Naive thymus-derived CD4-positive, alpha-beta T cell (primary cell): ENCODE data around the gene CACNA1A. TPM values are rescaled to one million over a fixed set of nuclear protein-coding genes. Genes with fewer than 3 reads are reported as not detected.

Experiments
- ATAC-seq: fragments of 150-1000 bp; cut with Tn5 transposase; 2 replicates; pipeline ENCODE4 v1.10.0; 2021; ENCODE audit warnings: mild to moderate bottlenecking, moderate library complexity
- CTCF ChIA-PET: fragments of 350-600 bp; sonication (Branson Sonifier 250); formaldehyde crosslinking; loops from one replicate; lab custom pipeline; 2021; ENCODE audit warnings: antibody characterized with exemption; lab: Charles Lee
- POLR2A ChIA-PET: fragments of 350-600 bp; sonication (Branson Sonifier 250); formaldehyde crosslinking; loops from one replicate; lab custom pipeline; 2021; ENCODE audit warnings: antibody characterized with exemption, inconsistent platforms; lab: Charles Lee
- DNase-seq, 9 donors: peaks; one replicate each; pipeline versions ENCODE4 v3.0.0 to v3.0.0-alpha.2; 2020 to 2022; ENCODE audit warnings: mixed read lengths in 1 of 9
- H3K27ac ChIP-seq: one replicate; pipeline ENCODE4 v1.7.0; 2013; ENCODE audit warnings: mild to moderate bottlenecking, low read depth, low read length, moderate library complexity
- H3K27me3 ChIP-seq, 2 donors: one replicate each; pipeline ENCODE4 v1.7.0; 2013; ENCODE audit warnings: low read length in 2 of 2, mild to moderate bottlenecking in 2 of 2, moderate library complexity in 2 of 2; ENCODE audit not compliant: control insufficient read depth in 2 of 2, insufficient read depth in 2 of 2
- H3K36me3 ChIP-seq, 3 experiments: 1 replicate in 2 of 3; 2 replicates in 1 of 3; pipeline ENCODE4 v1.7.0; 2013; ENCODE audit warnings: low read length in 3 of 3, mild to moderate bottlenecking in 3 of 3, moderate library complexity in 1 of 3; ENCODE audit not compliant: insufficient read depth in 3 of 3, control insufficient read depth in 2 of 3
- H3K4me1 ChIP-seq, 2 donors: one replicate each; pipeline ENCODE4 v1.7.0; 2013; ENCODE audit warnings: low read length in 2 of 2, mild to moderate bottlenecking in 2 of 2, moderate library complexity in 1 of 2; ENCODE audit not compliant: control insufficient read depth in 2 of 2, insufficient read depth in 2 of 2
- H3K4me3 ChIP-seq: 2 replicates; pipeline ENCODE4 v1.7.0; 2013; ENCODE audit warnings: mild to moderate bottlenecking, low read length
- H3K9me3 ChIP-seq, 3 experiments: 1 replicate in 2 of 3; 2 replicates in 1 of 3; pipeline ENCODE4 v1.7.0; 2013; ENCODE audit warnings: low read length in 3 of 3; ENCODE audit not compliant: control insufficient read depth in 2 of 3
- H3K27ac Mint-ChIP-seq, 9 donors: one replicate each; pipeline ENCODE4 v1.8.0; 2020 to 2022; ENCODE audit warnings: mixed read lengths in 9 of 9, mild to moderate bottlenecking in 8 of 9, moderate library complexity in 5 of 9, inconsistent platforms in 2 of 9
- H3K27me3 Mint-ChIP-seq, 5 donors: one replicate each; pipeline ENCODE4 v1.8.0; 2021 to 2022; ENCODE audit warnings: mixed read lengths in 5 of 5, mild to moderate bottlenecking in 1 of 5
- H3K36me3 Mint-ChIP-seq, 5 donors: one replicate each; pipeline ENCODE4 v1.8.0; 2020 to 2022; ENCODE audit warnings: mixed read lengths in 5 of 5, mild to moderate bottlenecking in 3 of 5, inconsistent platforms in 1 of 5
- H3K4me1 Mint-ChIP-seq, 7 donors: one replicate each; pipeline ENCODE4 v1.8.0; 2020 to 2022; ENCODE audit warnings: mixed read lengths in 7 of 7, mild to moderate bottlenecking in 3 of 7, inconsistent platforms in 1 of 7
- H3K4me3 Mint-ChIP-seq, 10 donors: one replicate each; pipeline ENCODE4 v1.8.0; 2020 to 2022; ENCODE audit warnings: mild to moderate bottlenecking in 10 of 10, mixed read lengths in 10 of 10, moderate library complexity in 6 of 10, inconsistent platforms in 2 of 10
- H3K9me3 Mint-ChIP-seq, 11 donors: one replicate each; pipeline ENCODE4 v1.8.0; 2020 to 2022; ENCODE audit warnings: mixed read lengths in 11 of 11, mild to moderate bottlenecking in 4 of 11, inconsistent platforms in 1 of 11, moderate library complexity in 1 of 11
- intact Hi-C, 2 donors: fragments of 100-400 bp; cut with micrococcal nuclease; formaldehyde crosslinking; loops; one replicate each; pipeline ENCODE4 v1.15.1; 2023
- polyA plus RNA-seq, 2 donors: library from polyadenylated mRNA; unstranded; fragments of 300-500 nt; fragmentation: Illumina TruSeq; gene quantifications; one replicate each; pipeline ENCODE4 v1.2.3, GENCODE V29; 2021
- total RNA-seq, 6 experiments: library from RNA in 5 of 6; stranded (reverse) in 5 of 6; gene quantifications; 1 replicate in 5 of 6; 2 replicates in 1 of 6; pipeline ENCODE4 v1.2.3 and lab custom pipeline; 2021 to 2026

Gene CACNA1A
- total and polyA plus RNA-seq, 7 experiments from 2014 or later = 0.05 to 1.1 (median 0.41) TPM

DNA sequence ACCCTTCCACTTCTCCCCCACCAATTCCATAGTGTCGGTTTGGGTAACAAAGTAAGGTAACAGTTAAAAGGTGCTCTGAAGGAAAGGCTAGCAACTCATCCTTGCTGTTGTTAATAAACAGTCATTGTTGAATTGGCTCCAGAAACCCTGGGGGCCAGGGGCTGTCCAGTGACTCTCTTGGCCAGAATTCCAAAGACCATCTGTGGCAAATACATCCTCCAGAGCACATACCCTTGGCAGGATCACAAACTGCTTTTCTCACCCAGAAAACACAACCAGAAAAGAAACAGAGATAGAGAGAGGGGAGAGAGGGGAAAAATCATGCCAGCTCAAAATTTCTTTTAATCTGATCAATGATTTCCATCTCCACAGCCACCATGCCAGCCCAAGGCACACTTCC, 22.1 kb downstream of the CACNA1A start:
- CTCF ChIA-PET = no interaction called here
- Histone ChIP-seq H3K9me3 (no peaks in the 10 kb centered on the region), H3K4me3 (no peak overlapping the region), H3K27ac (no peak overlapping the region), H3K4me1 (no peaks in the 10 kb centered on the region), H3K27me3 (no peaks in the 10 kb centered on the region), H3K36me3 (no peaks in the 10 kb centered on the region)
- peaks cover 0 to 4% (median 0%) of the 10 kb centered on the region in 5 donors for H3K36me3 Mint-ChIP-seq
- peaks cover 0 to 49% (median 31%) of the 10 kb centered on the region in 5 donors for H3K27me3 Mint-ChIP-seq
- H3K27ac Mint-ChIP-seq = no peak overlapping the region
- ATAC-seq (no peak), DNase-seq (no peak)
- POLR2A ChIA-PET = no interaction called here
- intact Hi-C loops = no loop called here
- H3K9me3 Mint-ChIP-seq = peaks cover 0 to 30% (median 6%) of the 10 kb centered on the region in 11 donors
- no peak overlapping the region for H3K4me3 Mint-ChIP-seq
- no peaks in the 10 kb centered on the region for H3K4me1 Mint-ChIP-seq

DNA sequence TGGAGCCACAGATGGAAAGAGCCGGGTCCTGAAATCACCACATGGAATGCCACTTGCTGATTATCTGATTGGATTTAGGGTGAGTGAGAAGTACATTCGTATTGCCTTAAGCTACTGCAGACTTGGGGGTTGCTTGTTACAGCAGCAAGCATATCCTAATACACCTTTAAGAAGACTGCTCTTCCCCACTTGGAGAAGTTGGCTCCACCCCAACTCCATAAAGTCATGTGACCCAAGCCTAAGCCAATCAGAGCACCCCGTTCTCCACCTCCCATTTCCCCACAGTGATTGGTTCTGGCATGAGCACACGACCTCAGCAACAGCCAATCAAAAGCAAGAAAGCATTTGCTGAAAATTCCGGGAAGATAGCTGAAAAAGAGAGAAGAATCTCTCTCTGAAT, 23.1 kb downstream of the CACNA1A start:
- no peaks in the 10 kb centered on the region for H3K4me1 ChIP-seq
- intact Hi-C loops = no loop called here
- H3K36me3 ChIP-seq = no peaks in the 10 kb centered on the region
- ChIA-PET POLR2A (no interaction called here), CTCF (no interaction called here)
- ATAC-seq = no peak
- no peaks in the 10 kb centered on the region for H3K27me3 ChIP-seq
- no peaks in the 10 kb centered on the region for H3K4me1 Mint-ChIP-seq
- no peak overlapping the region for H3K27ac ChIP-seq
- peaks cover 0 to 32% (median 6%) of the 10 kb centered on the region in 11 donors for H3K9me3 Mint-ChIP-seq
- no peak overlapping the region for H3K27ac Mint-ChIP-seq
- H3K27me3 Mint-ChIP-seq = peaks cover 0 to 56% (median 36%) of the 10 kb centered on the region in 5 donors
- no peak overlapping the region for H3K4me3 Mint-ChIP-seq
- DNase-seq = no peak
- no peak overlapping the region for H3K4me3 ChIP-seq
- H3K36me3 Mint-ChIP-seq = peaks cover 0 to 4% (median 0%) of the 10 kb centered on the region in 5 donors
- no peaks in the 10 kb centered on the region for H3K9me3 ChIP-seq

DNA sequence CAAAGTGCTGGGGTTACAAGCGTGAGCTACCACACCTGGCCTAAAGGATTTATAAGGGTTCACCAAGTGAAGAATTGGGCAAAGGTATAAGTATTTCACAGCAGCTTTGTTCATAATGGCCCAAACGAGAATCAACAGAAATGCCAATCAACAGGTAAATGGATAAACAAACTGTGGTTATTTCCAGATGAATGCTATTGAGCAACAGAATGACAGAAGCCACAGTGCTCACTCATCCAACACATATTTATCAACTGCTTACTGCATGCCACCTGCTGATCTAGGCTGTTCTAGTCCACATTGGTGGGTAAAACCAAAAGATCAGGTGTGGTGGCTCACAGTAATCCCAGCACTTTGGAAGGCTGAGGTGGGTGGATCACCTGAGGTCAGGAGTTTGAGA, 27.7 kb downstream of the CACNA1A start:
- no peak for ATAC-seq
- no peak overlapping the region for H3K4me3 ChIP-seq
- Mint-ChIP-seq H3K4me1 (no peaks in the 10 kb centered on the region), H3K36me3 (peaks cover 4 to 25% (median 5%) of the 10 kb centered on the region in 5 donors), H3K4me3 (no peak overlapping the region), H3K27me3 (peaks cover 0 to 57% (median 38%) of the 10 kb centered on the region in 5 donors), H3K9me3 (peaks cover 20 to 64% (median 33%) of the 10 kb centered on the region in 11 donors), H3K27ac (no peak overlapping the region)
- ChIA-PET CTCF (no interaction called here), POLR2A (no interaction called here)
- no peak overlapping the region for H3K27ac ChIP-seq
- peaks cover 0 to 18% (median 0%) of the 10 kb centered on the region in 3 experiments for H3K9me3 ChIP-seq
- no peaks in the 10 kb centered on the region for H3K4me1 ChIP-seq
- H3K36me3 ChIP-seq = no peaks in the 10 kb centered on the region
- no peaks in the 10 kb centered on the region for H3K27me3 ChIP-seq
- intact Hi-C loops = no loop called here
- DNase-seq = no peak

DNA sequence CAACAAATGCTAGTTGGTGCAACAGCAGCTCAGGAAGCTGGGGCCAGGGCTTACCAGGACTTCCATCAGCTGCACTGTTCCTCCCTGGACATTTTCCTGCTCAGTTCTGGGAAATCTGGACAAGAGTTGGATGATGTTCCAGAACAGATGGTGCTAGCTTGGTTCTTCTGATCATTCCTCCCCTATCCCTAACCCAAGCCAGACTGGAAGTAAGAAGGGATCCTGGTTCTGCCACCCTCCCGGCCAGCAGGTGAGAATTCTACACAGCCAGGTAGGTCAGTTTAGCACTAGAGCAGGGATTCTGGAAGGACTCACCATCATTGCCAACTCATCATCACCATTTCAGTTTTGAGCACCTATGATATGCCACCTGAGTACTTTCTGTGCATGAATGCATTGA, 30.2 kb downstream of the CACNA1A start:
- Histone ChIP-seq H3K27ac (no peak overlapping the region), H3K36me3 (no peaks in the 10 kb centered on the region), H3K9me3 (peaks cover 0 to 18% (median 0%) of the 10 kb centered on the region in 3 experiments), H3K4me3 (no peak overlapping the region), H3K27me3 (peaks cover 0 to 2% of the 10 kb centered on the region in 2 donors), H3K4me1 (no peaks in the 10 kb centered on the region)
- peaks cover 20 to 54% (median 31%) of the 10 kb centered on the region in 11 donors for H3K9me3 Mint-ChIP-seq
- ATAC-seq = no peak
- H3K27me3 Mint-ChIP-seq = peaks cover 0 to 57% (median 38%) of the 10 kb centered on the region in 5 donors
- H3K4me3 Mint-ChIP-seq = no peak overlapping the region
- ChIA-PET CTCF (no interaction called here), POLR2A (no interaction called here)
- DNase-seq = no peak
- peaks cover 4 to 25% (median 5%) of the 10 kb centered on the region in 5 donors for H3K36me3 Mint-ChIP-seq
- intact Hi-C loops = no loop called here
- H3K4me1 Mint-ChIP-seq = no peaks in the 10 kb centered on the region
- no peak overlapping the region for H3K27ac Mint-ChIP-seq

DNA sequence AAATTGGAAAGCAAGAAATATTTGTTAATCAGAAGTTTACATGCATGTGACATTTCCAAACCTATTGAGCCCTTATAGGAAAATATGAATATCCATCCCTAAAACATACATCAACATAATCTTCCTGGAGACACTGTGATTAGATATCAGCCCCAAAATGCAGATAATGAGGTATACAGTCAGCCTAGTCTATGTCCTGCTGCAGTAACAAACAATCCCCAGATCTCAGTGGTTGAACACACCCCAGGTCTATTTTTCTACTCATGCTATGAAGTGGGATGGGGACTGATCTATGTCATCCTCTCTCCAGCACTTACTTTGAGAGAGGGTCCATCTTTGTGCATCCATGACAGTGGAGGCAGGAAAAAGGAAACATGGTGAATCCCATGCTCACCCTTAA, 31.2 kb downstream of the CACNA1A start:
- intact Hi-C loops = no loop called here
- H3K27ac Mint-ChIP-seq = no peak overlapping the region
- Histone ChIP-seq H3K27me3 (peaks cover 0 to 2% of the 10 kb centered on the region in 2 donors), H3K4me1 (no peaks in the 10 kb centered on the region), H3K27ac (no peak overlapping the region), H3K4me3 (no peak overlapping the region), H3K36me3 (no peaks in the 10 kb centered on the region), H3K9me3 (peaks cover 0 to 18% (median 0%) of the 10 kb centered on the region in 3 experiments)
- H3K9me3 Mint-ChIP-seq = peaks cover 20 to 63% (median 34%) of the 10 kb centered on the region in 11 donors
- ATAC-seq (no peak), DNase-seq (no peak)
- peaks cover 4 to 30% (median 11%) of the 10 kb centered on the region in 5 donors for H3K36me3 Mint-ChIP-seq
- H3K27me3 Mint-ChIP-seq = peaks cover 0 to 60% (median 43%) of the 10 kb centered on the region in 5 donors
- H3K4me3 Mint-ChIP-seq = no peak overlapping the region
- no peaks in the 10 kb centered on the region for H3K4me1 Mint-ChIP-seq
- POLR2A ChIA-PET = no interaction called here
- CTCF ChIA-PET = no interaction called here

DNA sequence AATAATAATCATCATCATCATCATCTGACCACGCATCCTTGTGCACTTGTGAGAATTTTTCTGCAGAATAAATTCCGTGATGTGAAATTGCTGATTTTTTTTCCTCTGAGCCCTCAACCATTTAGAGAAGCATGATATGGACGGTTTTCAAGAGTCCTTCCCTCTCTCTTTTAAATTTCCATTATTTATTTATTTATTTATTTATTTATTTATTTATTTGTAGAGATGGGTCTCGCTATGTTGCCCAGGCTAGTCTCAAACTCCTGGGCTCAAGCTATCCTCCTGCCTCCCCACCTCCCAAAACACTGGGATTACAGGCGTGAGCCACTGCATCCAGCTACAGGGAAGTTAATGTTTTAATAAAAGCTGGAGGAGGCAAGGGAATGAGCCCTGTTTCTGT, 39.6 kb downstream of the CACNA1A start:
- peaks cover 0 to 17% (median 5%) of the 10 kb centered on the region in 11 donors for H3K9me3 Mint-ChIP-seq
- Histone ChIP-seq H3K27ac (no peak overlapping the region), H3K36me3 (no peaks in the 10 kb centered on the region), H3K4me1 (no peaks in the 10 kb centered on the region), H3K9me3 (no peaks in the 10 kb centered on the region), H3K27me3 (peaks cover 0 to 2% of the 10 kb centered on the region in 2 donors), H3K4me3 (no peak overlapping the region)
- H3K27me3 Mint-ChIP-seq = peaks cover 0 to 41% (median 35%) of the 10 kb centered on the region in 5 donors
- no peaks in the 10 kb centered on the region for H3K4me1 Mint-ChIP-seq
- H3K4me3 Mint-ChIP-seq = no peak overlapping the region
- no peak for ATAC-seq
- no peak for DNase-seq
- POLR2A ChIA-PET = no interaction called here
- CTCF ChIA-PET = no interaction called here
- intact Hi-C loops = no loop called here
- no peak overlapping the region for H3K27ac Mint-ChIP-seq
- H3K36me3 Mint-ChIP-seq = peaks cover 0 to 10% (median 0%) of the 10 kb centered on the region in 5 donors

DNA sequence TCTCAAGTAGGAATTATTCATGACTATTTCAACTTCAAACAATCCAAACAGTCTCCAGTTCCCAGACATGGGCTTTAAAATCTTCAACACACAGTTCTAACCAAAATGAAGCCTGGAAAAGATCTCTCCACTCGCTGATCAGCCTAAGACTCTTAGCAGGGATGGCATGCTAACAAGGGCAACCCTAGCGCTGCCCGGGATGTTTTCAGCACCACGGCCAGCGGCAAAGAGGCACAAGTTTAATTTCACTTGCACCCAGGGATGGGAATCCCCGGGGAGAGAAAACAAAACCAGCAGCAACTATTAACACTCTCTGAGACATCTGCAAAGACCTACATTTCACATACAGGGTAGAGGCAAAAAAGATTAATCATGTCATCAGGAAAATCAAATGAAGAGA, 43.0 kb downstream of the CACNA1A start:
- no peaks in the 10 kb centered on the region for H3K36me3 Mint-ChIP-seq
- H3K27me3 ChIP-seq = no peaks in the 10 kb centered on the region
- H3K4me3 ChIP-seq = no peak overlapping the region
- DNase-seq (no peak), ATAC-seq (no peak)
- no peaks in the 10 kb centered on the region for H3K4me1 ChIP-seq
- H3K27ac Mint-ChIP-seq = no peak overlapping the region
- no peaks in the 10 kb centered on the region for H3K4me1 Mint-ChIP-seq
- no peak overlapping the region for H3K4me3 Mint-ChIP-seq
- peaks cover 0 to 12% (median 3%) of the 10 kb centered on the region in 11 donors for H3K9me3 Mint-ChIP-seq
- ChIA-PET CTCF (no interaction called here), POLR2A (no interaction called here)
- no peaks in the 10 kb centered on the region for H3K9me3 ChIP-seq
- no peak overlapping the region for H3K27ac ChIP-seq
- intact Hi-C loops = no loop called here
- peaks cover 0 to 42% (median 32%) of the 10 kb centered on the region in 5 donors for H3K27me3 Mint-ChIP-seq
- H3K36me3 ChIP-seq = no peaks in the 10 kb centered on the region
